MM.1S (cell line): ENCODE data around the gene CDKN2D.

Experiments
- DNase-seq: peaks from one replicate; pipeline ENCODE4 v3.0.0-alpha.2; 2015
- H2AFZ ChIP-seq: fragments of 300-600 bp; sonication (generic); 2 replicates; pipeline ENCODE4 v1.6.0; 2016; ENCODE audit warnings: antibody characterized with exemption, low read length
- H3F3A ChIP-seq: fragments of 300-600 bp; sonication (generic); 2 replicates; pipeline ENCODE4 v1.6.1; 2016; ENCODE audit warnings: mild to moderate bottlenecking, antibody characterized with exemption, low read length, moderate library complexity, mixed read lengths; ENCODE audit not compliant: insufficient read depth
- H3K27ac ChIP-seq: fragments of 300-600 bp; sonication (generic); 2 replicates; pipeline ENCODE4 v1.5.1; 2016; ENCODE audit warnings: mild to moderate bottlenecking, low read length
- H3K27me3 ChIP-seq: fragments of 300-600 bp; sonication (generic); replicated peaks from 2 replicates; pipeline ENCODE4 v1.6.0; 2016; ENCODE audit warnings: low read length; ENCODE audit not compliant: insufficient read depth
- H3K36me3 ChIP-seq: fragments of 300-600 bp; sonication (generic); replicated peaks from 2 replicates; pipeline ENCODE4 v1.6.1; 2016; ENCODE audit warnings: mild to moderate bottlenecking, low read length, mixed read lengths; ENCODE audit not compliant: insufficient read depth
- H3K4me1 ChIP-seq: fragments of 300-600 bp; sonication (generic); 2 replicates; pipeline ENCODE4 v1.6.1; 2016; ENCODE audit warnings: low read length, mixed read lengths
- H3K4me2 ChIP-seq: fragments of 300-600 bp; sonication (generic); 2 replicates; pipeline ENCODE4 v1.6.0; 2016; ENCODE audit warnings: low read depth, low read length
- H3K4me3 ChIP-seq: fragments of 300-600 bp; sonication (generic); 2 replicates; pipeline ENCODE4 v1.5.1; 2016; ENCODE audit warnings: low read length, mixed read lengths
- H3K79me2 ChIP-seq: fragments of 300-600 bp; sonication (generic); 2 replicates; pipeline ENCODE4 v1.6.1; 2016; ENCODE audit warnings: mixed run types, low read length, mixed read lengths
- H3K9ac ChIP-seq: fragments of 300-600 bp; sonication (generic); 2 replicates; pipeline ENCODE4 v1.6.1; 2016; ENCODE audit warnings: low read length, mixed read lengths
- H3K9me2 ChIP-seq: fragments of 300-600 bp; sonication (generic); replicated peaks from 2 replicates; pipeline ENCODE4 v1.6.1; 2016; ENCODE audit warnings: mild to moderate bottlenecking, low read length, mixed read lengths; ENCODE audit not compliant: insufficient read depth
- H3K9me3 ChIP-seq: fragments of 300-600 bp; sonication (generic); replicated peaks from 2 replicates; pipeline ENCODE4 v1.6.1; 2016; ENCODE audit warnings: mild to moderate bottlenecking, low read length, mixed read lengths; ENCODE audit not compliant: insufficient read depth
- H4K20me1 ChIP-seq: fragments of 300-600 bp; sonication (generic); 2 replicates; pipeline ENCODE4 v1.6.1; 2016; ENCODE audit warnings: mild to moderate bottlenecking, low read length, moderate library complexity, mixed read lengths; ENCODE audit not compliant: insufficient read depth
- EZH2 ChIP-seq: fragments of 300-600 bp; sonication (generic); optimal IDR thresholded peaks from 2 replicates; pipeline ENCODE3; 2017; ENCODE audit warnings: low read depth, mild to moderate bottlenecking, antibody characterized with exemption, low read length, mixed read lengths
- EZH2phosphoT487 ChIP-seq: fragments of 300-600 bp; sonication (generic); IDR thresholded peaks from 2 replicates; pipeline ENCODE4 v1.6.1; 2018; ENCODE audit warnings: antibody characterized with exemption, low read length
- TF ChIP-seq, protein P1 (sequence below): fragments of 300-600 bp; sonication (generic); IDR thresholded peaks from 2 replicates; pipeline ENCODE4 v1.5.1; 2016; ENCODE audit warnings: antibody characterized with exemption, low read length, mixed read lengths

CDKN2D gene

DNA sequence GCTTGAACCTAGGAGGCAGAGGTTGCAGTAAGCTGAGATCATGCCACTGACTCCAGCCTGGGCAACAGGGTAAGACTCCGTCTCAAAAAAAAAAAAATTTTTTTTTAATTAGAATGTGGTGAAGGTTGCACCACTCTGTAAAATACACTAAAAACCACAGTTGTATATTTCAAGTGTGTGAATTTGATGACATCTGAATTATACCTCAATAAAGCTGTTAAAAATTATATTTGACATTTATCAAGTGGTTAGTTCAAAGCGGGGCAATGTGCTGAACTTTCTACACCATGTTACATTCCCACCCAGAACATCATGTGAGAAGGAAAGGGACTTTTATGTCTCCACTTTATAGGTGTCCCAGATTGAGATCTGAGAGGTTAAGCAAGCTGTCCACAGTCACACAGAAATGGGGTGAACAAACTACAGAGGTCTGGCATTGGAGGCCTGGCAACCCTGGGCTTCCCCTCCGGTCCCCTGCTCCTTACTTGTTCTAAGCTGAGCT is 45.6 kb downstream of the CDKN2D start:
- TF ChIP-seq, protein P1, sequence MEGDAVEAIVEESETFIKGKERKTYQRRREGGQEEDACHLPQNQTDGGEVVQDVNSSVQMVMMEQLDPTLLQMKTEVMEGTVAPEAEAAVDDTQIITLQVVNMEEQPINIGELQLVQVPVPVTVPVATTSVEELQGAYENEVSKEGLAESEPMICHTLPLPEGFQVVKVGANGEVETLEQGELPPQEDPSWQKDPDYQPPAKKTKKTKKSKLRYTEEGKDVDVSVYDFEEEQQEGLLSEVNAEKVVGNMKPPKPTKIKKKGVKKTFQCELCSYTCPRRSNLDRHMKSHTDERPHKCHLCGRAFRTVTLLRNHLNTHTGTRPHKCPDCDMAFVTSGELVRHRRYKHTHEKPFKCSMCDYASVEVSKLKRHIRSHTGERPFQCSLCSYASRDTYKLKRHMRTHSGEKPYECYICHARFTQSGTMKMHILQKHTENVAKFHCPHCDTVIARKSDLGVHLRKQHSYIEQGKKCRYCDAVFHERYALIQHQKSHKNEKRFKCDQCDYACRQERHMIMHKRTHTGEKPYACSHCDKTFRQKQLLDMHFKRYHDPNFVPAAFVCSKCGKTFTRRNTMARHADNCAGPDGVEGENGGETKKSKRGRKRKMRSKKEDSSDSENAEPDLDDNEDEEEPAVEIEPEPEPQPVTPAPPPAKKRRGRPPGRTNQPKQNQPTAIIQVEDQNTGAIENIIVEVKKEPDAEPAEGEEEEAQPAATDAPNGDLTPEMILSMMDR: no peak
- TF ChIP-seq EZH2 (no peak), EZH2phosphoT487 (no peak)
- H3K36me3 ChIP-seq: no peaks in the 10 kb centered on the region
- H3K9me3 ChIP-seq: no peaks in the 10 kb centered on the region
- H3K4me3 ChIP-seq: no peak overlapping the region
- no peaks in the 10 kb centered on the region for H3K9me2 ChIP-seq
- no peaks in the 10 kb centered on the region for H3K79me2 ChIP-seq
- no peaks in the 10 kb centered on the region for H3F3A ChIP-seq
- H2AFZ ChIP-seq: no peak overlapping the region
- H4K20me1 ChIP-seq: no peaks in the 10 kb centered on the region
- H3K27me3 ChIP-seq: peaks cover 19% of the 10 kb centered on the region
- H3K4me1 ChIP-seq: no peaks in the 10 kb centered on the region
- H3K27ac ChIP-seq: no peak overlapping the region
- no peak overlapping the region for H3K9ac ChIP-seq
- DNase-seq: no peak
- no peak overlapping the region for H3K4me2 ChIP-seq

- no peak overlapping the region for H3K27ac ChIP-seq
- DNase-seq: no peak
- no peaks in the 10 kb centered on the region for H3F3A ChIP-seq
- H3K4me3 ChIP-seq: no peak overlapping the region
- peaks cover 35% of the 10 kb centered on the region for H3K27me3 ChIP-seq
- no peaks in the 10 kb centered on the region for H4K20me1 ChIP-seq
- H3K4me1 ChIP-seq: no peaks in the 10 kb centered on the region
- no peaks in the 10 kb centered on the region for H3K36me3 ChIP-seq
- no peak overlapping the region for H2AFZ ChIP-seq
- H3K79me2 ChIP-seq: no peaks in the 10 kb centered on the region
- H3K9ac ChIP-seq: no peak overlapping the region
- TF ChIP-seq, protein P1: no peak
- TF ChIP-seq EZH2phosphoT487 (no peak), EZH2 (no peak)
- no peaks in the 10 kb centered on the region for H3K9me2 ChIP-seq
- no peak overlapping the region for H3K4me2 ChIP-seq
- no peaks in the 10 kb centered on the region for H3K9me3 ChIP-seq
These were observed 47.2 kb downstream of the CDKN2D start for GRCh38 chr19:10521461-10522171.

GRCh38 chr19:10520652-10521318 is 48.0 kb downstream of the CDKN2D start:
- no peaks in the 10 kb centered on the region for H3K4me1 ChIP-seq

More at GRCh38 chr19:10520652-10521318, 48.0 kb downstream of the CDKN2D start:
- H3K36me3 ChIP-seq: no peaks in the 10 kb centered on the region
- H3F3A ChIP-seq: no peaks in the 10 kb centered on the region
- H3K27me3 ChIP-seq: peaks cover 43% of the 10 kb centered on the region
- no peaks in the 10 kb centered on the region for H4K20me1 ChIP-seq
- no peaks in the 10 kb centered on the region for H3K9me3 ChIP-seq
- DNase-seq: no peak
- H3K4me3 ChIP-seq: no peak overlapping the region
- H2AFZ ChIP-seq: no peak overlapping the region
- H3K79me2 ChIP-seq: no peaks in the 10 kb centered on the region
- no peak overlapping the region for H3K9ac ChIP-seq
- TF ChIP-seq EZH2: no peak
- TF ChIP-seq EZH2phosphoT487: no peak
- TF ChIP-seq, protein P1: no peak
- no peak overlapping the region for H3K4me2 ChIP-seq
- no peak overlapping the region for H3K27ac ChIP-seq
- H3K9me2 ChIP-seq: no peaks in the 10 kb centered on the region
